Activated CD4-positive, CD25-positive, alpha-beta regulatory T cell treated with anti-CD3 and anti-CD28 coated beads, Interleukin-2, amount 50 U/mL, for 72 hours (primary cell): ENCODE data around the gene FNBP1.
"Not testable (repeated sequence)": the region's sequence is repeated elsewhere in the genome, so short reads cannot be mapped to it uniquely, and the experiment has no call there.

ENCODE experiments used
- DNase-seq: peaks from one replicate; pipeline ENCODE4 v3.0.0; 2021

The FNBP1 gene

DNA sequence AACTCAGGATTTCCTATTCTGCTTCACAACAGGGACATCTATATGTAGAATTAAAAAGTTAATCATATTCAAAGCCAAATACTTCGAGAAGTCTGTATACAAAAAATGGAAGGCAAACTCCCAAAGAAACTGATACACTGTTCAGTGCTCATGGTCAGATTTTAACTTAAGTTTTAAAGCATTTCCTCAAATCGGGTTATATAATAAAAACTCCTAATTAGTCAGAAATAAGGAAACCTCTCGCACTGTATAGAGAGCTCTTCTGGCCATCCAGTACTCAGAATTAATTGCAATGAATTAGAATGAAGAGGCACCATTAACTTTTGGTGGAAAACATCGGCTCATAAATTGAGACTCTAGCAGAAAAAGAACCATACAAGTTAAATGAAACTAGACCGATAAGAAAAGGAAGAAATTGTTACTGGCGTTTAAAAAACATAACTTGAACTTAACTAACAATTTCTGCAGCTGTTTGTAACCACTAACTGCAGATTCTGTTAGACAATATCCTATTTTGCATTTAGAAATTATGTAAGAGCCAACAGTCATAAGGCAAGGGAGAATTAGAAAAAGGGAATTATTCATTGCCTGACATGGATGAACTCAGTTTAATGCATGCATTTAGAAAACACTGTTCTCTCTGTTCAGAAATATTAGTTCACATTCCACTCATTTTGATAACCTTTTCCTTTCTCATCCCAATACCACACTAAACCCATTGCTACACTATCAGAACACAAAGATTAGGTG, 96.6 kb downstream of the FNBP1 start:
- DNase-seq: no peak

DNA sequence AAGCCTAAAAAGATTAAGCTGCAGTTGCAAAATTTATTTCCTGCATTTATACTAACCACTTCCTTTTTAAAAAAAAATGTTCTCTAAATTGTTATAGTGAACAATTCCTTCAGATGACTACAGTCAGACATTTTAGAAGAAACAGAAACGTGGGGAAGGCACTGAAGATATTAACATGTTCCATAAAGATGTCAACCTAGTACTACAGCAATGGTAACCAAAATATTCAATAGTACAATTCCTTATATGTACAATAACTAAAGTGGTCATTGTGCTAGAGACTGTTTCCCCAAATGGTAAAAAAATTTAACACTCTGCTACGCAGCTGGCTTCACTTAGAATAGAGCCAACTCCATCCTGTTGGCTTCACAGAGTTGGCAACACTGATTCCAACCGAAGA, 97.7 kb downstream of the FNBP1 start:
- DNase-seq: no peak

DNA sequence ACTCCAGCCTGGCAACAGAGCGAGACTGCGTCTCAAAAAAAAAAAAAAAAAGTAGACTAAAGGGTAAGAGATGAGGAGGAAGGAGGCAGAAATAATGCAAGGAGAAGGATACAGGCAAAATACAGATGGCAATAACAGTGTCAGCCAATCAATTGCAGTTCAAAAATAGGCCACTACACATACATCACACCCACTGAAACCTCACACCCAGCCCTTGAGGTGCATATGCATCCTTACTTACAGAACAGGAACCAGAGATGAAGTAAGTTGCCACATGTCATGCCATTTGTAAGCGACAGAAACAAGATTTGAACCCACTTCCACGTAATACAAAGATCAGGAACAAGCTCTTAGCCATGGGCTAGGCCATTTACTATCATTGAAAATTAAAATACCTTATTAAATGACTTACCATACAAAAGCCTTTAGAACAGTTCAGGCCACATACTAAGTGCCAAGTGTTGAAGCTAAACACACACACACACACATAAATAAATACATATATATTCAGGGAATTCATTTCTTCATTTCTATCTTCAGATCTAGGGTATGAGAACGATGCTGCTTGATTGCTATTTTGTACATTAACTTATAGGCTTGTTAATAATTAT, 98.4 kb downstream of the FNBP1 start:
- no peak for DNase-seq

DNA sequence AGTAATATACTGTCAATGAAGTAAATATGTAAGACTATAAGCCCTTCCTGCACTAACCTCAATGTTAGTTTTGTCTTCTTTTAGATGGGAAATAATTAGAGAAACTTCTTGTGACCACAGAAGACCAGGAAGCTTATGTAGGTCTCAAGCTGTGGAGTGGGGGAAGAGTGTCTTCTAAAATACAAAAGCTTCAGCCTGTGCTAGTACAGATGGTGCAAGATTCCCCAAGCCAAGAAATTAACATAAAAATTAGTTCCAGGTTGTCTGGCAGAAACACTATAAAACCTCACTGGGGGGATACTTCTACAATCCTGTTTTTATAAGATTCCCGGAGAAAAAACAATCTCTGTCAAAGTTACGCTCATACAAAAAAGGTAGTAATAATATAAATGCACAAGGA, 103.6 kb downstream of the FNBP1 start:
- no peak for DNase-seq

DNA sequence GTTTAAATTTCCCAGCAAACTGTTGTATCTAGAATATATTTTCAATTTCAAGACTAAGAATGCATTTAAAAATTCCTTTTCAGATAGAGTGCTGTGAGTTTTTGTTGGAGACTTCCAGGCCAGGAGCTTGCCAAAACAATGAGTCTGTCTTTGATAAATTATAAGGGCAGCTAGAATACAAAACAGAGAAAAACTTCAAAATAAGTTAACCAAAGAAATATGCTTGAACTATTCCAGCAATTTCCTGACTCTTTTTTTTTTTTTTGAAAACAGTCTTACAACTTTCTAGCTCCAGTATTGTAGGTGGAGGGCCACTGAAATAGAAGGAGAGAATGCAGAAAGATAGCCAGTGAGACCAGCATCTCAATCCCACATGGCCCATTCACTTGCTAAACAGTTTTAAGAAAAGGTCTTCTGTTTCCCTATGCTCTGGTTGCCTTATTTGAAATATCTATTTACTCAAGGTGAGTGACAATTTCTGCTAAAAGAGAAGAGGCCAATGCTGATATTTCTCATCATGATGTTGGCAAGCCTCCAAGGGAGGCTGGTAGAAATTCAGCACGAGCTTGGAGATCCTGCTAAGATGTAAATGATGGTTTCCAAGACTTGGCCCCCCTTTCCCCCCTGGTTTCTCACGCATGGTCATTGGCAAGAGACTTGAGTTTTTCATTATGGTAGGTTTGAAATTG, 104.6 kb downstream of the FNBP1 start:
- DNase-seq: no peak

DNA sequence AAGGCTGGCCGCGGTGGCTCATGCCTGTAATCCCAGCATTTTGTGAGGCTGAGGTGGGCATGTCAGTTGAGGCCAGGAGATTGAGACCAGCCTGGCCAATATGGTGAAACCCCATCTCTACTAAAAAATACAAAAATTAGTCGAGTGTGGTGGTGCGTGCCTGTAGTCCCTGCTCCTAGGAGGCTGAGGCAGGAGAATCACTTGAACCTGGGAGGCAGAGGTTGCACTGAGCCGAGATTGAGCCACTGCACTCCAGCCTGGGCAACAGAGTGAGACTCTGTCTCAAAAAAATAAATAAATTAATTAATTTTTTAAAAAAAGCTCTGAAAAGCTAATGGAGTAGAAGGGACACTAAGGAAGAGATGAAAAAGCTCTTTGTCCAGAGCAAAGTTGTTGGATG, 105.1 kb downstream of the FNBP1 start:
- DNase-seq: not testable (repeated sequence)

DNA sequence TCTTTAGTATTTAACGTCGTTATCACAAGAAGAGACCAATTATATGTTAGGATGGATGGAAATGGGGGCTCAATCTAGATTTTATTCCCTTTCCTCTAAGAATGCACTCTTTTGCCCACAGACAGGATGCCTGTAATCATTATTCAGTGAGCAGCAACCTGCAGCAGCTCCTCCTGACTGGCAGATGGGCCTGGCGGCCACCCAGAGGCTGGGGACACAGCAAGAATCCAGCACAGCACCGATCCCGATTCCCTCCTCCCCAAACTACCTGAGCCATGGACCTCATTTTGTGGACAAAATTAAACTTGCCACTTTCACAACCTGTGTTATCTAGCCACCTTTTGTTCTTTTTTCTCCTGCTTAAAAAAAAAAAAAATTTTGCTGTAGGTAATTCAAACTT, 106.8 kb downstream of the FNBP1 start:
- DNase-seq: no peak

DNA sequence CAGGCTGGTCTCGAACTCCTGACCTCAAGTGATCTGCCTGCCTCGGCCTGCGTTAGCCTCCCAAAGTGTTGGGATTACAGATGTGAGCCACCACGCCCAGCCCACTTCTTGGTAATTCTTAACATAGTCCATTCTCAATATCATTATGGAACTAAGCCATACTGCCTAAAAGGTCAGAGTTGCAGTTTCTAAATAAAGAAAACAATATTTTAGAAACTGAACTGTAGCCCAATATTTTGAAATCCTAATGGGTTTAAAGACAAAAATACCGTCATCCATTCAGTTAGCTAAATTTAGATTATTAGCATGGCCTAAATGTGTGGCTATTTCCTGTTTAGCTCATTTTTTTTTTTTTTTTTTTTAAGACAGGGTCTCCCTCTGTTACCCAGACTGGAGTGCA, 108.2 kb downstream of the FNBP1 start:
- DNase-seq: no peak

DNA sequence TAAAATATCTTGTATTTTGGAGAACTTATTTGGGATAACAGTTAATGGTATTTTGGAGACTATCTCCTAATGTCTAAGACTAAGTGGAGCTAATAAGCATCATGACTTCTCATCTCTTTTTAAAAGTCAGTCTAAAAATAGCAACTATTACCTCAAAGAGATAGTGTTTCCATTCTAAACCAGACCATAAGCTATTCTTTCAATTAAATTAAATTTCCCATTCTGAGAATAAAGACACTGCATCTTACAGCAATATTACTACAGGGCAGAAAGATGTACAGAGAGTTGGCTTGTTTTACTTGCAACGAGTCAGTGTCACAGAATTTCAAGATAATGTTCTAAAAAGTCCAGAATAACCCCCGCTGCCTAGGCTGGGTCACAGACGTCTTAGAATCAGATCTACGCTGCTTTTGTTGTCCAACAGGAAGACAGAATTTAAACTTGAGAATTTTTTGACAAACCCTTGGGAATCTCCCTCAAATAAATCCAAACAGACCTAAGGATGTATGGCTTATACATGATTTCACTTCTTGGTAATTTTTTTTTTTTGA, 108.9 kb downstream of the FNBP1 start:
- no peak for DNase-seq

DNA sequence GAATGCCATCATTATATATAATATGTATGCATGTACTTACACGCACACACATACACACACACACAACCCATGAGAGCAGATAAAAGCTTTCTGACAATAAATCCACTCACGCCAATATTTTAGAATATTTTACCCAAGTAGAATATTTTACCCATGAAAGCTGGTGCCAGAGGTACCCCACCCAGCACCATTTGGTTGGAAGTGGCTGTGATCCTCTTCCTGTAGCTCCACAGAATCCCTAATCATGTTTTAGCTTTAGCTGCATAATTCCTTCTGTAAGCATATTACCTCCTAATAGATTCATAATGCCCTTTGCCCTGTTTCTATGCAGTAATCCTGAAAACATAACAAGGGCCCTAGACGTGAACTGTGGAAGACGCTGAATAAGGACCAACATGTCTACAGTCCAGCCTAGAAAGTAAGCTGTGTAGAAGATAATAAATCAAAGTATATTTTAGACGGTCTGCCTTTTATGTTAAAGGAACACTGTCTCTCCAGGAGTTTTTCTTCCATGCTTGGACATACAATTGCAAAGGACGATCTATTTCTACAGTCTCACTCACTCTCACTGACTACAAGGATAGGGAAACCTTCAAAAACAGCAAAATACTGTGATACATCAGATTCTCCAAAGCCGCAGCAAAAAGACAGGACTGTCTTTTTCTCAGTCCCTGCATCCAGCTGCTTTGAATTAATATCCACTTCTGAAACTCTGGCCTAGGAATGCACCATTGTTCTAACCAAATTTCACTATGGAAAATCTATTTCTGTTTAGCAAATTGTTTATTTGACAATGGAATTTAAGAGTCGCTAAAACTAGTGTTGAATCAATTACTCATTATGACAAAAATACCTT, 109.6 kb downstream of the FNBP1 start:
- DNase-seq: no peak

DNA sequence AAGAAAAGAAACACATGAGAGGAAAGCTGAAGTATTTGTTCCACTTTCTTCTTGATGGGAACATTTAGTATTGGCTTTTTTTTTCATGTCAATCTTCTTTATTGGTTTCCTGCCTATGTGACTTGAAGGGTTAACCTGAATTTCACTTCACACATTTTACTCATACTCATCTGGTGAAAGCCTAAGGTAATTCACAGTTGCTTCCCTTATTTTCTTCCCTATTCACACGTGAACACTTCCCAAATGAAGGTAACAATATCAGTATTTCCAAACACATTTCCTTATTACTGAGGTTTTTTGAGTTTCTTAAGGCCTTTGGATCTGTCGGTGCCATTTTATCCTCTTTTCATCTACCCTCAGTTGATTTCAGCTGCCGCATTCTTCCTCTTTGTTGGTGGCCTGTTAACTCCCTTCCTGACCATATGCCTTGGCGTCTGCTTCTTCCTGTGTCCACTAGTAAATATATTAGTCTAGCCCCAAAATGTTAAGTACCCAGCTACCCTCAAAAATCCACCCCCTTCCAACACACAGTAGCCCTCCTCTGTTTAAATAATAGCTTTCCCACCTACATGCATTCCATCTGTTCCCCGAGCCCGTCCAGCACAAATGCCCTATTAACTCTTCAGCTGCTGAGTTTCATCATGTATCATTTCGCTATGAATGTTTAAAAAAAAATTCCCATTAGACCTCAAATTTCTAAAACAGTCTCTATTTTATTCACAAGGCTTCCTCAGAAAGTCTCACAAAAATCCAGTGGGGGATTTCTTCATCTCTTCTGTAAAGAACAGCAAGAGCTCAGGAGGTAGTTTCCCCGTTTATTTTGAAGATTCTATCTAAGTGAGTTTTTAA, 110.5 kb downstream of the FNBP1 start:
- DNase-seq: no peak

DNA sequence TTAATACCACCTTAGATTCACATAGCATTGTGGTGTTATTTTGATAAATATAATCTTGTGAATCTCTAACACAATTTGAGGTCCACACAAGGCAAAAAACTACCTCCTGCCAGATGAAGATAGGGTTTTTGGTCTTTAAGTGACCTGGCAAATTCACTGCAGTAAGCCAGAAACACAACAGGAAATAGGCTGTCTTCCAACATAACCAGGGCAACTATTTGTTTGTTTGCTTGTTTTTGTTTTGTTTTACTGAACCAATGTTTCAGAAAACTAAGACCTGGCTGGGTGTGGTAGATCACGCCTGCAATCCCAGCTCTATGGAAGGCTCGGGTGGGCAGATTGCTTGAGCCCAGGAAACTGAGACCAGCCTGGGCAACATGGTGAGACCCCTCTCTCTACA, 112.2 kb downstream of the FNBP1 start:
- DNase-seq: no peak

DNA sequence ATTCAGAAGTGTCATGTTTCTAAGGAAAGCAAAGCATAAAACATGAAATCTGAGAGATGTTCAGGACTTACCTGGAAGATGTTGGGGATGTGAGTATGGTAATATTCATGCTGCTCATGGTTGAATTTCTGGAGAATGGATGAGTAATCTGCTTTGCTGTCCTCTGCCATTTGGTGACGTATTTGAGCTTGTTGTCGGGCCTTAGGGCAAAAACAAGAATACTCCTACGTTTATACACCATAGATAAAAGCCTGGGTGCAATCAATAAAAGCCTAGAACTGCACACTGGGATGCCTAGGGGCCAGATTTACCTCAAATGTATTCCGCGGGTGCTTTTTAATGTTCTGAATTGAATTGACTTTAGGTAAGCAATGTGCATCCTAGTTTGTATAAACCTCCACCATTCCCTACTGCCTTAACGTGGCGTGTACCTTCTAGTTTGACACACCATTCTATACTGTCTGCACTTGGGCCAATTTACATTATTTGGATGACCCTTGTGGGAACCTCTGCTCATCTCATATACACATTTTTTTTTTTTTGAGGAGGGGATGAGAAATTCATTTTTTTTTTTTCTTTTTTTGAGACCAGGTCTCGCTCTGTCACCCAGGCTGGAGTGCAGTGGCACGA, 113.4 kb downstream of the FNBP1 start:
- DNase-seq: no peak

DNA sequence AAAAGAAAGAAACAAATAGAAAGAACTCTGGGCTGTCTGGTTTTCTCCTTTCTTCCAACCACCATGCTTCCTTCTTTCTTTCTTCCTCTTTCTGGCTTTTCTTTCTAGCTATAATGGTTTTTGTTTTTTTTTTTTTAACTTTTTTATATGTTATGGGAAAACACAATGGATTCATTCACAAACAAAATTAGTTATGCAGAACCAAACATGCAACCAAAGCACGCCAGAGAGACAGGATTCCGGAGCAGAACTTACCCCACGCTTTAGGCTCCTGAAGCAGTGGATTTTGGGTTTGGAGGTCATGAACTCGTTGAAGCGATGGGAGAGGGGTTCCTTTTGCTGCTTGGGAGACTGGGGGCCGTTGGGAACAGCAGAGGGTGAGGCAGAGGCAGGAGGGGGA, 119.4 kb downstream of the FNBP1 start:
- no peak for DNase-seq

DNA sequence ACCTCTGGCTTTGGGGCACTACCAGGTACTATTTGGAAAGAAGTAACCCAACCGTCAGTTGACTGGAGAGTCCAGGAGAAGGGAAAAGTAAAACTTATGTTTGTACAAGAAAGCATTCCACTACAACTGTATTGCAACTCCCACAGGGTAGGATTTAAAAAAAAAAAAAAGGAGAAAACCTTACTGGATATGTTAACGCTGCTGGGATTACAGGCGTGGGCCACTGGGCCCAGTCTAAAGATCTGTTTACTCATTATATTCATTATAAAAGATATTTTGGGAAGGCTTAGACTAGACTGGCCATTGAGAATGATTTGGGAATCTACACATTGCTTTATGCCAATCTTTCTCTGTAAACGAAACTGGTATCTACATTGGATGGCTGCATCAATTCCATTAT, 121.1 kb downstream of the FNBP1 start:
- no peak for DNase-seq

DNA sequence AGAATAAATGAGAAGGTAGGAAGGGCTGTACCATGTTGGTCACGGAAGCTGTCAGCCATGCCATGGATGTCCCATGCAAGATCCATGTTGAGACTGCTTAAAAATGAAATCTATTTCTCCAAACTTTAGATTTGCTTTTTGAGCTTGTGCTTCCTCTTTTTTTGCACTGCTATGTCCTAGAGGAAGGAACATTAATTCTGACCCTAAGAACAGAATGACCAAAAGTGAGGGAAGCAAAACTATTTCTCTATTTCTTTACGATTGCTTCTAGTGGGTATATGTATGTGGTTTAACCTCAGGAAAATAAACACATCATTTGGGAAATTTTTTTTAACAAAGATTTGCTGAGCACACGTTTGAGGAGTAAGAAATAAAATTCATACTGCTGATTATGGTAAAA, 123.1 kb downstream of the FNBP1 start:
- DNase-seq: no peak

DNA sequence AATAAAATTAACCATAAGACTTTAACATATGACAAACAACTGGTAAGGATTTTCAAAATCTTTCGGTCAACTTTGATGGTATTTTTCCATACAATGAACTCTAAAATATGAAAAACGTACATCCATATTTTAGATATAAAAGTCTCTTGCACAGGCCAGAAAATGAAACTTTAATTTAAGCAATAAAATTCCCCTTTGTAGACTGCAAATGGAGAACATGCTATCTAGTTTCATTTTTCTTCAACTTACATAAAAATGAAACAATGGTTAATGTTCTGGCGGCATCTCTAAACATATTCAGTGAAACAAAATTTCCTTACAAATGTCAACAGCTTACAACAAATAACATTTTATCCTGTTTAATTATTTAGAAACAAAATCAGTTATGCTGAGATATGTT, 123.7 kb downstream of the FNBP1 start:
- no peak for DNase-seq

DNA sequence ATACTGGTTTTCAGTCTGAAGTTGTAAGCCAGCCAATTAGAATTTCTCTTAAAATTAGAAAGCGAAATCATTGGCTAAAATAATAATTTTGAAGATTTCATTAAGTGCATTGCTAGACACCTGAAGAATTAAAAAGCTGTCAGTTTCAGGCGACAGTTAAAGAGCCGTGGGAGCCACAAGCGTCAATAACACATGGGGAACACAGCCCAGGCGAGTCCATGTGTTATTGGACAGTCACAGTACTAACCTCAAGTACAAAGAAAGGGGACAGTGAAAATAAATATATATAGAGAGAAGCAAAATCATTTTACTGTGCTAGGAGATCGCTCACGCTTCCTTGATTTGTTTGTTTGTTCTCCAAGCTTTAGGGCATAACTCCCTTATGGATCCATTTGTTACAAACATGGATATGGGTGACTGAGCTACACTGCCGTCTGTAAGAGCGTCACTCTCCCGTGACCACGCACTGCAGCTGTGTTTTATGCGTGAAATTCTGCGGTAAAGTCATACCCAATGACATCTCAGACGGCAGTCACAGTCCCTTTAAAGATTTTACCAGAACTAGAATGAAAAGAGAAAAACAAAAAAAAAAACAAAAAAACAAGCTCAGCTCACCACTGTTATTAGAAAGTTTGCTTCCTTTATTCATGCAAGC, 124.6 kb downstream of the FNBP1 start:
- no peak for DNase-seq

DNA sequence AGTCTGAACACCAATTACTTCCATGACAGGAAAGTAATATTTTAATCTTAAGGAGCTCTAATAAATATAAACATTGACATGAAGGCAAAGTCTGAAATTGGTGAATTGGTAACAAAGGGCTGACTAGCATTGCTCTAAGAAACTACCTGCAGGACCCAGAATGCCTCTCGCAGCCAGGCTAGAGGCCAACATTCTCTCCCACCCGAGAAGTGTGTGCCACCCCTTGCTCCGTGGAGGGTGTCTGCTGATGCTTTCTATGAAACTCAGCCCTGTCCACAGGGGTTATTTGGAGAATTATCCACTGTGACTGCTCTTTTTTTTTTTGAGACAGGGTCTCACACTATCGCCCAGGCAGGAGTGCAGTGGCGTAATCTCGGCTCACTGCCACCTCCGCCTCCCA, 126.3 kb downstream of the FNBP1 start:
- no peak for DNase-seq

DNA sequence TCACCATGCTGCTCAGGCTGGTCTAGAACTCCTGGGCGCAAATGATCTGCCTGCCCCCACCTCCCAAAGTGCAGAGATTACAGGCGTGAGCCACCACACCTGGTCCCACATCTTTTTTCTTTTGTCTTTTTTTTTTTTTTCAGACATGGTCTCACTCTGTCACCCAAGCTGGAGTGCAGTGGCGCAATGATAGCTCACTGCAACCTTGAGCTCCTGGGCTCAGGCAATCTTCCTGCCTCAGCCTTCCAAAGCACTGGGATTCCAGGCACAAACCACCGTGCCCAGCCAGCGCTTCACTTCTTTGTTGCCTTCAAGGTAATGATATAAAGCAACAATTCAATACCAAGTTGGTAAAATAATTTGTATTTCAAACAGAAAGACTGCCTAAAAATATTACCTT, 128.9 kb downstream of the FNBP1 start:
- no peak for DNase-seq
